GM12878 (cell line): ENCODE measurements around the gene NDUFB7. TPM values are rescaled to one million over a fixed set of nuclear protein-coding genes. Genes with fewer than 3 reads are reported as not detected.

Source experiments
- ATAC-seq: fragments of 200-7000 bp; cut with Tn5 transposase; 3 replicates; pipeline ENCODE4 v1.9.1; 2020; ENCODE audit warnings: mild to moderate bottlenecking, moderate library complexity
- BruUV-seq: library from RNA; stranded (reverse); fragments of 400-500 nt; replicated peaks from 2 replicates; lab custom pipeline; 2021; lab: Mats Ljungman, UMichigan
- CTCF ChIA-PET: fragments of 300-600 bp; sonication (Branson Sonifier 250); formaldehyde crosslinking; extraction: SDS; loops from one replicate; lab custom pipeline; 2021; ENCODE audit warnings: inconsistent platforms; lab: Yijun Ruan, JAX
- POLR2A ChIA-PET: fragments of 350-600 bp; formaldehyde crosslinking; extraction: SDS; loops from one replicate; lab custom pipeline; 2021; ENCODE audit warnings: inconsistent platforms; lab: Charles Lee
- RAD21 ChIA-PET: fragments of 300-600 bp; sonication (Branson Sonifier 250); formaldehyde crosslinking; loops from one replicate; lab custom pipeline; 2023; ENCODE audit warnings: antibody characterized with exemption; ENCODE audit not compliant: unreplicated experiment; lab: Charles Lee
- SMC1A ChIA-PET: fragments of 300-600 bp; sonication (Branson Sonifier 250); formaldehyde crosslinking; loops from one replicate; lab custom pipeline; 2023; ENCODE audit not compliant: unreplicated experiment, uncharacterized antibody; lab: Charles Lee
- DNase-seq: peaks from one replicate; pipeline ENCODE4 v3.0.0-alpha.2; 2011; ENCODE audit warnings: low read depth, low spot score
- FAIRE-seq: peaks from 3 replicates; lab custom pipeline; 2011; peaks lifted over from hg19 to GRCh38; lab: Jason Lieb, UNC
- H2AFZ ChIP-seq: 2 replicates; pipeline ENCODE4 v1.6.0; 2011; ENCODE audit warnings: low read depth, low read length, control low read depth; ENCODE audit not compliant: control insufficient read depth
- H3K27ac ChIP-seq: 2 replicates; pipeline ENCODE4 v1.5.1; 2011; ENCODE audit warnings: control low read depth; ENCODE audit not compliant: control insufficient read depth, insufficient read depth
- H3K27me3 ChIP-seq, 2 experiments: replicated peaks in 1 of 2; 2 replicates each; pipeline versions ENCODE4 v1.6.0 to v1.6.1; 2011; ENCODE audit warnings: low read length in 1 of 2; ENCODE audit not compliant: control insufficient read depth in 2 of 2, insufficient read depth in 2 of 2
- H3K36me3 ChIP-seq, 2 experiments: 2 replicates each; pipeline ENCODE4 v1.5.1; 2011; ENCODE audit warnings: low read length in 1 of 2; ENCODE audit not compliant: control insufficient read depth in 2 of 2, insufficient read depth in 2 of 2
- H3K4me1 ChIP-seq: 2 replicates; pipeline ENCODE4 v1.6.1; 2011; ENCODE audit warnings: mild to moderate bottlenecking, low read length, moderate library complexity, mixed read lengths; ENCODE audit not compliant: control insufficient read depth, insufficient read depth
- H3K4me2 ChIP-seq: 2 replicates; pipeline ENCODE4 v1.6.0; 2011; ENCODE audit warnings: control low read depth; ENCODE audit not compliant: control insufficient read depth, insufficient read depth
- H3K4me3 ChIP-seq: fragments of 200-600 bp; sonication (generic); 2 replicates; pipeline ENCODE4 v1.5.1; 2016
- H3K79me2 ChIP-seq: 2 replicates; pipeline ENCODE4 v1.6.0; 2011; ENCODE audit warnings: low read length; ENCODE audit not compliant: control insufficient read depth, insufficient read depth
- H3K9ac ChIP-seq: 2 replicates; pipeline ENCODE4 v1.8.0; 2011; ENCODE audit warnings: low read length, control low read depth, mixed read lengths; ENCODE audit not compliant: control insufficient read depth, insufficient read depth
- H3K9me3 ChIP-seq: replicated peaks from 3 replicates; pipeline ENCODE4 v1.5.1; 2011; ENCODE audit warnings: mild to moderate bottlenecking, low read length; ENCODE audit not compliant: control insufficient read depth, insufficient read depth
- H4K20me1 ChIP-seq: 2 replicates; pipeline ENCODE4 v1.6.0; 2011; ENCODE audit not compliant: control insufficient read depth, insufficient read depth
- CHD1 ChIP-seq: IDR thresholded peaks from 2 replicates; pipeline ENCODE4 v1.6.1; 2012; ENCODE audit warnings: low read depth, low read length, improper control_type of control experiment
- IRF4 ChIP-seq: IDR thresholded peaks from 2 replicates; pipeline ENCODE4 v1.6.1; 2011; ENCODE audit warnings: low read depth, low read length
- MYC ChIP-seq: IDR thresholded peaks from 2 replicates; pipeline ENCODE4 v1.6.1; 2011; ENCODE audit warnings: mild to moderate bottlenecking, low read length, moderate library complexity, inconsistent platforms; ENCODE audit not compliant: insufficient read depth, insufficient replicate concordance, insufficient read length, severe bottlenecking
- NKRF ChIP-seq: fragments of 450-650 bp; conservative IDR thresholded peaks from 2 replicates; pipeline ENCODE4 v1.6.1; 2017; ENCODE audit warnings: mild to moderate bottlenecking, moderate library complexity
- PAX5 ChIP-seq: IDR thresholded peaks from 2 replicates; pipeline ENCODE4 v1.6.1; 2011; ENCODE audit warnings: low read depth, low read length, borderline replicate concordance
- RAD51 ChIP-seq: fragments of 450-650 bp; IDR thresholded peaks from 2 replicates; pipeline ENCODE4 v1.6.1; 2016; ENCODE audit warnings: moderate library complexity, mild to moderate bottlenecking, inconsistent platforms
- REST ChIP-seq: IDR thresholded peaks from 2 replicates; pipeline ENCODE4 v1.6.1; 2012; ENCODE audit warnings: mild to moderate bottlenecking, low read depth, low read length
- SPI1 ChIP-seq: IDR thresholded peaks from 2 replicates; pipeline ENCODE4 v1.6.1; 2011; ENCODE audit warnings: low read depth, mild to moderate bottlenecking, low read length, moderate library complexity, borderline replicate concordance; ENCODE audit not compliant: insufficient read depth
- TARDBP ChIP-seq: IDR thresholded peaks from 2 replicates; pipeline ENCODE4 v1.6.1; 2016; ENCODE audit warnings: borderline replicate concordance
- TCF3 ChIP-seq: IDR thresholded peaks from 2 replicates; pipeline ENCODE4 v1.6.1; 2012; ENCODE audit warnings: low read depth, mild to moderate bottlenecking, low read length, borderline replicate concordance; ENCODE audit not compliant: insufficient read depth
- WGBS: methylation state at CpG from one replicate; pipeline ENCODE4 v1.1.6; 2016; ENCODE audit warnings: low lambda C conversion rate; ENCODE audit not compliant: insufficient replicate concordance, insufficient coverage; ENCODE audit errors: missing lambda C conversion rate; 5-methylcytosine and 5-hydroxymethylcytosine counted together
- in situ Hi-C: fragments of 300-500 bp; cut with MboI; formaldehyde crosslinking; loops from 9 replicates; pipeline ENCODE4 v1.14.3; 2018; ENCODE audit warnings: mixed read lengths
- intact Hi-C: fragments of 100-400 bp; cut with micrococcal nuclease; formaldehyde crosslinking; loops from one replicate; pipeline ENCODE4 v1.14.2; 2022; ENCODE audit not compliant: unreplicated experiment
- polyA plus RNA-seq, 11 experiments: library from polyadenylated mRNA; depleted of rRNA in 4 of 11; unstranded in 6 of 11; stranded (reverse) in 5 of 11; fragments of >200 nt; fragmentation: Nextera tagmentation in 4 of 11; fragmentation: Illumina TruSeq in 1 of 11; extraction: Ambion mirVana in 4 of 11; extraction: Trizol in 1 of 11; gene quantifications; 1 replicate in 1 of 11; 2 replicates in 10 of 11; pipeline versions ENCODE4 v1.2.1 to v1.2.3, GENCODE V29; 2011 to 2016; ENCODE audit warnings: inconsistent platforms in 2 of 11, missing spikeins in 2 of 11, low read depth in 1 of 11
- total RNA-seq, 4 experiments: library from RNA; depleted of rRNA in 3 of 4; stranded (reverse); fragments of >200 nt in 3 of 4; fragmentation: Illumina TruSeq in 1 of 4; extraction: Trizol in 1 of 4; gene quantifications; 2 replicates each; pipeline versions ENCODE4 v1.2.1 to v1.2.3, GENCODE V29; 2013 to 2021
- TF ChIP-seq, protein P1 (sequence below): fragments of 450-650 bp; IDR thresholded peaks from 2 replicates; pipeline ENCODE4 v1.6.1; 2016; ENCODE audit warnings: mild to moderate bottlenecking
- TF ChIP-seq, protein P2 (sequence below): fragments of 450-650 bp; formaldehyde crosslinking; IDR thresholded peaks from 2 replicates; pipeline ENCODE4 v1.4.0; 2020; ENCODE audit warnings: mild to moderate bottlenecking, moderate library complexity

NDUFB7 gene
- total and polyA plus RNA-seq, 10 of the 15 experiments (the other 5 are each of a cell fraction or from before 2014, with no cell fraction given): 14.6 to 480 (median 182) TPM

- in situ Hi-C loops: loop anchor here (25.0 kb wide), 1 partner anchor 2004 kb away; no protein-coding TSS in a partner anchor
- Histone ChIP-seq H3K9ac (peak within 1 kb of the TSS; percentile 96), H3K4me2 (peak within 1 kb of the TSS; percentile 93), H3K27me3 (no peaks in the 10 kb centered on the region), H3K9me3 (no peaks in the 10 kb centered on the region), H2AFZ (peak within 1 kb of the TSS; percentile 24), H3K36me3 (peaks cover 0 to under 1% of the 10 kb centered on the region in 2 experiments; a peak in 1 of 4 replicates), H3K79me2 (peaks cover 43% of the 10 kb centered on the region), H3K27ac (peak within 1 kb of the TSS; percentile 95), H4K20me1 (no peaks in the 10 kb centered on the region), H3K4me3 (peak within 1 kb of the TSS; percentile 98), H3K4me1 (peaks cover 17% of the 10 kb centered on the region)
- FAIRE-seq: no peak
- ChIA-PET POLR2A (interaction anchor here (0.5 kb wide), 1 partner anchor 28 kb away, joined by 5 read pairs; no protein-coding TSS in a partner anchor), CTCF (interaction anchor here (3.8 to 14.6 kb wide), 2 partner anchors 103 to 106 kb away, joined by 19 to 803 read pairs; partner anchors contain the start of gene ZNF333), SMC1A (interaction anchor here (3.3 to 12.5 kb wide), 2 partner anchors 21 to 105 kb away, joined by 16 to 558 read pairs; partner anchors contain the start of gene ZNF333), RAD21 (interaction anchor here (1.4 to 1.7 kb wide), 2 partner anchors 21 to 103 kb away, joined by 8 to 10 read pairs; no protein-coding TSS in a partner anchor)
- peak; percentile 66 for DNase-seq
- ATAC-seq: peak; percentile 46
- no TSS peak for BruUV-seq
- intact Hi-C loops: loop anchor here (2.0 kb wide), 1 partner anchor 22 kb away; no protein-coding TSS in a partner anchor
- 5% methylated on average over 6 of the region's 6 CpGs for WGBS
- no peak for TF ChIP-seq MYC
- TF ChIP-seq RAD51: peak; percentile 88
- TF ChIP-seq SPI1: peak; percentile 97
- TF ChIP-seq, protein P1, sequence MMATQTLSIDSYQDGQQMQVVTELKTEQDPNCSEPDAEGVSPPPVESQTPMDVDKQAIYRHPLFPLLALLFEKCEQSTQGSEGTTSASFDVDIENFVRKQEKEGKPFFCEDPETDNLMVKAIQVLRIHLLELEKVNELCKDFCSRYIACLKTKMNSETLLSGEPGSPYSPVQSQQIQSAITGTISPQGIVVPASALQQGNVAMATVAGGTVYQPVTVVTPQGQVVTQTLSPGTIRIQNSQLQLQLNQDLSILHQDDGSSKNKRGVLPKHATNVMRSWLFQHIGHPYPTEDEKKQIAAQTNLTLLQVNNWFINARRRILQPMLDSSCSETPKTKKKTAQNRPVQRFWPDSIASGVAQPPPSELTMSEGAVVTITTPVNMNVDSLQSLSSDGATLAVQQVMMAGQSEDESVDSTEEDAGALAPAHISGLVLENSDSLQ: peak; percentile 83
- peak; percentile 87 for TF ChIP-seq NKRF
- TF ChIP-seq TARDBP: no peak
- TF ChIP-seq CHD1: no peak
- no peak for TF ChIP-seq PAX5
- TF ChIP-seq, protein P2, sequence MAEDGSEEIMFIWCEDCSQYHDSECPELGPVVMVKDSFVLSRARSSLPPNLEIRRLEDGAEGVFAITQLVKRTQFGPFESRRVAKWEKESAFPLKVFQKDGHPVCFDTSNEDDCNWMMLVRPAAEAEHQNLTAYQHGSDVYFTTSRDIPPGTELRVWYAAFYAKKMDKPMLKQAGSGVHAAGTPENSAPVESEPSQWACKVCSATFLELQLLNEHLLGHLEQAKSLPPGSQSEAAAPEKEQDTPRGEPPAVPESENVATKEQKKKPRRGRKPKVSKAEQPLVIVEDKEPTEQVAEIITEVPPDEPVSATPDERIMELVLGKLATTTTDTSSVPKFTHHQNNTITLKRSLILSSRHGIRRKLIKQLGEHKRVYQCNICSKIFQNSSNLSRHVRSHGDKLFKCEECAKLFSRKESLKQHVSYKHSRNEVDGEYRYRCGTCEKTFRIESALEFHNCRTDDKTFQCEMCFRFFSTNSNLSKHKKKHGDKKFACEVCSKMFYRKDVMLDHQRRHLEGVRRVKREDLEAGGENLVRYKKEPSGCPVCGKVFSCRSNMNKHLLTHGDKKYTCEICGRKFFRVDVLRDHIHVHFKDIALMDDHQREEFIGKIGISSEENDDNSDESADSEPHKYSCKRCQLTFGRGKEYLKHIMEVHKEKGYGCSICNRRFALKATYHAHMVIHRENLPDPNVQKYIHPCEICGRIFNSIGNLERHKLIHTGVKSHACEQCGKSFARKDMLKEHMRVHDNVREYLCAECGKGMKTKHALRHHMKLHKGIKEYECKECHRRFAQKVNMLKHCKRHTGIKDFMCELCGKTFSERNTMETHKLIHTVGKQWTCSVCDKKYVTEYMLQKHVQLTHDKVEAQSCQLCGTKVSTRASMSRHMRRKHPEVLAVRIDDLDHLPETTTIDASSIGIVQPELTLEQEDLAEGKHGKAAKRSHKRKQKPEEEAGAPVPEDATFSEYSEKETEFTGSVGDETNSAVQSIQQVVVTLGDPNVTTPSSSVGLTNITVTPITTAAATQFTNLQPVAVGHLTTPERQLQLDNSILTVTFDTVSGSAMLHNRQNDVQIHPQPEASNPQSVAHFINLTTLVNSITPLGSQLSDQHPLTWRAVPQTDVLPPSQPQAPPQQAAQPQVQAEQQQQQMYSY (CRISPR knock-in tag): no peak
- TF ChIP-seq TCF3: peak; percentile 81; the same call in 1 of the 2 replicates
- no peak for TF ChIP-seq REST
- TF ChIP-seq IRF4: peak; percentile 86
Measured at GRCh38 chr19:14582894-14583340, 11.1 kb upstream of the NDUFB7 start, which contains the start of gene CLEC17A. TSS of gene CLEC17A (plus strand) at chr19:14583084. CDS start at chr19:14583161, 77 bp downstream.
